AG08395 (cell line): Measurements from ENCODE around the gene NUPR1.
"Not testable (repeated sequence)": the region's sequence is repeated elsewhere in the genome, so short reads cannot be mapped to it uniquely, and the experiment has no call there.

ENCODE experiments used
- DNase-seq: peaks from one replicate; pipeline ENCODE4 v3.0.0; 2012; ENCODE audit warnings: mixed read lengths, low spot score

The NUPR1 gene

GRCh38 chr16:28527100-28527785 is 11.5 kb downstream of the NUPR1 start:
- not testable (repeated sequence) for DNase-seq

GRCh38 chr16:28526201-28527099 is 12.3 kb downstream of the NUPR1 start:
- no peak for DNase-seq

GRCh38 chr16:28524681-28525171 is 14.0 kb downstream of the NUPR1 start:
- DNase-seq, result no peak

- DNase-seq, result no peak
Measured at GRCh38 chr16:28522792-28523191, 16.0 kb downstream of the NUPR1 start.

GRCh38 chr16:28521436-28521835 is 17.3 kb downstream of the NUPR1 start:
- no peak for DNase-seq

DNA sequence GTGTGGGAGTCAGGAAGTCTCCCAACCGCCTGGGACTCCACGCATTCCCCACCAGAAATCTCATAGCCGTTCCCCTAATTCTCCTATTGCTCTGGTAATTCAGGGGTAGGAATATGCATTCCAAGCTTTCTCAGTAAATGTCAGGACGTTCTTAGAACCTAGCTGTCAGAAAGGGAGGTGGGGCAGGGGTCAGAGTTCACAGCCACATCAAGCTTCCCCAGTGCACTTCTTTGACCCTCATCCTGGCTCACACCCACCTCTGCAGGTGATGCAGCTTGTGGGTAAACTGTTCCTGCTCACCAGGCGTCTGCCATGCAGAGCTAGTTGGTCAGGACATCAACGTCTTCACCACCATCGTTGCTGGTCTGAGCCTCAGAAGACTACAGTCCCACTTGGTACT is 18.1 kb downstream of the NUPR1 start:
- DNase-seq, result no peak

GRCh38 chr16:28514246-28514645 is 24.5 kb downstream of the NUPR1 start:
- no peak for DNase-seq

DNA sequence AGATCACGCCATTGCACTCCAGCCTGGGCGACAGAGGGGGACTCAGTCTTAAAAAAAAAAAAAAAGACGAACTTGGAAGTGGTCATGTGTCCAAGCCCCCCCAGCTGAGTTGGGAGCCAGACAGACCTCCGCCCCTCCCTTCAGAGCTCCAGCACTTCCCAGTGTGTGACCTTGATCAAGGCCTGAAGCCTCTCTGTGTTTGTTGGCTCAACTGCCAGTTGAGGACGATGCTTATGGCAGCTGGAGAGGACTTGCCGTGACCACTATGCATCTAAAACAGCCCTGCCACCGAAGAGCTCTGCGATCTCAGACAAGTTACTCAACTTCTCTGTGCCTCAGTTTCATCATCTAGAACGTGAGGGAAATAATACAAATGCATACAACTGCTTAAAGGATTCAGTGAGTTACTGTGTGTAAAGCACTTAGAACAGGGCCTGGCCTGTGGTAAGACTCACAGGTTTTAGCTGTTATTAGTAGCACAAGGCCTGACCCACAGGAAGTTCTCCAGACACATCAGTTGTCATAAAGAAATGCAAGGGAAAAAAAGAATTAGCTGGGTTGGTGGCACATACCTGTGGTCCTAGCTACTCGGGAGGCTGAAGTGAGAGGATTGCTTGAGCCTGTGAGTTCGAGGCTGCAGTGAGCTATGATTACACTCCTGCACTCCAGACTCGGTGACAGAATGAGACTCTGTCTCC is 25.1 kb downstream of the NUPR1 start:
- no peak for DNase-seq

- DNase-seq, result no peak
Measured at GRCh38 chr16:28511801-28512789, 26.7 kb downstream of the NUPR1 start.

DNA sequence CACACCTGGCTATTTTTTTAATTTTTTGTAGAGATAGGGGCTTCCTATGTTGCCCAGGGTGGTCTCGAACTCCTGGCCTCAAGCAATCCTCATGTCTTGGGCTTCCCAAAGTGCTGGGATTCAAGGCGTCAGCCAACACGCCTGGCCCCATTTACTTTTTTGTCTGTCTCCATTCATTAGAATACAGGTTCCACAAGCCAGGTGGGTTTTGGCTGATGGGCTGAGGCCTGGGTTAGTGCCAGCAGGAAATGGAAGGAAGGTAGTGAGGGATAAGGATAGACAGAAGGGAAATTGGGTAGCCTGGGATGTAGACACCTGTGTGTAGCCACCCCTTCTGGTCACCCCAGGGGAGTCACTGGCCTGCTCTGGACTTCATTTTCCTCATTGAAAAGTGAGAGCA is 27.7 kb downstream of the NUPR1 start:
- no peak for DNase-seq

DNA sequence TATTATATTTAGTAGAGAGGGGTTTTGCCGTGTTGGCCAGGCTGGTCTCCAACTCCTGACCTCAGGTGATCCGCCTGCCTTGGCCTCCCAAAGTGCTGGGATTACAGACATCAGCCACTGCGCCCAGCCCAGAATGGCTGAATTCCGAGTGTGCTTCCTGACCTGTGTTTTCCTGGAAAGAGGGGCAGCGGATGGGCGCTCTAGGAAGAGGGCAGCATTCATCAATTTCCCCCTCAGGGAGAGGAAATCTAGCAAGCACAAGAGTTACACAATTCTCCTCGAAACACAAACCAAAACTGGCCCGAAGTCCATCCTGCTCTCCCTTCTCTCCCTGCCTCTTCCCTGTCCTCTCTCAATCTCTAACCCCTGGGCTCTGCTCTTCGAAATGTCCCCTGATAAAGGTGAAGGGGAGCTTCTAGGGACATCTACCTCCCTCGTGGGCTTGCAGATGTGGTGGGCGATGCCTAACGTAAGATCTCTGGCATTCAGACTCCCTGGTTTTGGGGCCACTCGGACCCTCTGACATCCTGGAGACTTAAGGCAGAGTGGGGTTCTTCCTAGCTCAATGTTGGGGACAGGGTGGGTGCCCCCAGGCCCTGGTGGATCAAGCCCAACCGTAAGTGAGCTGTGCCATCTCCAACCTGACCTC is 33.2 kb downstream of the NUPR1 start:
- no peak for DNase-seq

- no peak for DNase-seq
Measured at GRCh38 chr16:28504707-28505404, 33.9 kb downstream of the NUPR1 start.

DNA sequence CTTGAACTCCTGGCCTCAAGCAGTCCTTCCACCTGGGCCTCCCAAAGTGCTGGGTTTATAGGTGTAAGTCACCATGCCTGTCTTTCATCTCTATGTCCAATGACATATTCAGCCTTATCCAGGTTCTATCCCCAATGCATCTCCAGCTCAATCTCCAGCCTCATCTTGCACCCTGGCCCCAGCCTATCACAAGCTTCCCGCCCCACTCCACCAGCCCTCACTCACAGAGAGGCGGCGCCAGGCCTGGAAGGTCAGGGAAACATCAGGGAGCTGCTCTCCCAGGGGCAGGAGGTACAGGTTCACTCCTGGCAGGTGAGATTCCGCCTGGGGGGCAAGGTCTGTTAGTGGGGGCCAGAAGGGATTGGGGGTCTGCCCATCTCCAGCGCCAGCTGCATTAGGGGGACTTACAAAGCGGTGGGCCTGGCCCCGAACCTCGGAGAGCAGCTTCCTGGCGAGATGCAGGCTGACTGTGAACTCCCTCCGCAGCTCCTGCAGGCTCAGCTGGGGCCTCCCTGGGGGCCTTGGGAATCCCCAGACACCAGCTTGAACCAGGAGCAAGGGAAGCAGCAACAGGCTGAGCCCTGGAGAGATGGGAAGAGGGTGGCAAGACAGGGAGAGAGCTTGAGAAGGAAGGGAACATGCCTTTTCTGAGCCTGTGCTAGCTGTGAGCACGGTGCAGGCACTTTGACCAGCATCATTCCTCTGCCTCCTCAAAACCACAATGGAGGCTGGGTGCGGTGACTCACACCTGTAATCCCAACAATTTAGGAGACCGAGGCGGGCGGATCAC is 35.1 kb downstream of the NUPR1 start:
- DNase-seq, result no peak

- DNase-seq, result no peak
Measured at GRCh38 chr16:28502290-28502689, 36.5 kb downstream of the NUPR1 start.

DNA sequence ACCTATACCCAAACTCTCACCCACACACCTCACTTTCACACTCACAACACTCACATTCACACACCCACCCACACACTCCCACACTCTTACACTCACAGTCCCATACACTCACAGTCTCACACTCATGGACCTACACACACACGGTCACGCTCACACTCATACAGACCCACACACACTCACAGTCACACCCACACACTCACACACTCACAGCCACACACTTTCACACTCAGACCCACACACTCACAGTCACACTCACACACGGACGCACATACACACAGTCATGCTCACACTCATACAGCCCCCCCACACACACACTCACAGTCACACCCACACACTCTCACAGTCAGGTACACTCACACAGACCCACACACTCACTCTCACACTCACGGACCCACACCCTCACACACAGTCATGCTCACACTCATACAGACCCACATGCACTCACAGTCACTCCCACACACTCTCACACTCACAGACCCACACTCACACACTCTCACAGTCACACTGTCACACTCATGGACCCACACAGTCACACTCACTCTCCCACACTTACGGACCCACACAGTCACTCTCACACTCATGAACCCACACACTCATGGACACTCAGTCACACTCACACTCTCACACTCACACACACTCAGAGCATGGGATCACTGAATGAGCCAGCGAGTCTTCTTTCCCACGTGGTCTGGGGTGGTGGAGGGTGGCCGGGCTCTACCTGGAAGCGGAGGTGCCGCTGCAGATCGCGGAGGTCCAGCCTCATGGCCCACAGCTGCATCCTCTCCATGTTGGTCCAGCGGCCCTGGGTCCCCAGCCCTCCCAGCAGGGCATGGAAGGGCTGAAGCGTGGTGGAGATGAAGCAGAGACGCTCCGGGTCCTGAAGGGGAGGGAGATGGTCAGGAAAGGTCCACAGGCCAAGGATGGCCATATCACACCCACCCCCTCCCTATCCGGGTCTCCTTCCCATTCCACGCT is 37.2 kb downstream of the NUPR1 start:
- DNase-seq, result no peak

- DNase-seq, result not testable (repeated sequence)
Measured at GRCh38 chr16:28500476-28501180, 38.1 kb downstream of the NUPR1 start.

GRCh38 chr16:28499854-28500253 is 38.9 kb downstream of the NUPR1 start:
- DNase-seq, result no peak
